Measurements from ENCODE around the gene SUGCT.

SUGCT gene

DNA sequence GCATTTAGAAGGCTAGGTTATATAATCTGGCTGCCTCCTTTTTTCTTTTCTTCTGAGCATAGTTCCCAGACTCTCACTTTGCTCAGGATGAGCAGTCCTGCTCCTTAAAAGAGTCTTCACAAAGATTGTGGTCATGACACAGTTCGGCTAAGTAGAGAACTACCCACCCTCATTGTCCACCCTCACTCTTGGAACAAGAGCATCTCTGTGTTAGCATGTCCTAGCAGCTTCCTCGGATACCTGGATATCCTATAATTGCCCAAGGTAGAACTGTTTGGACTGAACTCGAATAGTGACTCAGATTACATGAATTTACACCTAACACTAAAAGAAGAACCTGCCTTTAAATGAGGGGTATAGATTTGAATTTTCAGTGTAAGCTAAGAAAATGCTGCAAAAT is 572.0 kb downstream of the SUGCT start:
- no peak for TF ChIP-seq CTCF (conservative IDR thresholded peaks at IDR 0.05; ENCODE audit: low read depth, low read length)
- H3K4me3 ChIP-seq (ENCODE audit: low read length): no peak overlapping the region
- no peak for DNase-seq (ENCODE audit: low read depth)

- H3K4me3 ChIP-seq (ENCODE audit: low read length): no peak overlapping the region
- DNase-seq (ENCODE audit: low read depth): no peak
- TF ChIP-seq CTCF (conservative IDR thresholded peaks at IDR 0.05; ENCODE audit: low read depth, low read length): no peak
Observed at GRCh38 chr7:40709062-40709964, 574.5 kb downstream of the SUGCT start.

DNA sequence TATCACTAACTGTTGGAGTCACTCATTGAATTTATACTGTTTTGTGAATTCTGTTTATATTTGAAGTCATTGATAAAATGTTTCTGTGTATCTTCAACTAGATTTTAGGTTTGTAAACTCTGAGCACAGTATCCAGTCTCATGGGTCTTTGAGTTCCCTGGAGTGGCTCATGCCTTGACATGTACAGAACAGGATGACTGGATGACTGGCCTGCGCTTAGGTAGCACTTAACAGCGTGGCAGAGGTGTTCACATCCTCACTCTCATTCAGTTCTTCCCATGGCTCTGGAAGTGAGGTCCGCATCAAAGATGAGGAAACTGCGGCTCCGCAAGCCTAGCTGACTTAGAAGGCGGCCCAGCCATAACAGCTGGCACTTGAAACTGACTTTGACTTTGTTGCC is 576.9 kb downstream of the SUGCT start:
- no peak for DNase-seq (ENCODE audit: low read depth)
- TF ChIP-seq CTCF (conservative IDR thresholded peaks at IDR 0.05; ENCODE audit: low read depth, low read length): no peak
- H3K4me3 ChIP-seq (ENCODE audit: low read length): no peak overlapping the region

- no peak for TF ChIP-seq CTCF (conservative IDR thresholded peaks at IDR 0.05; ENCODE audit: low read depth, low read length)
- DNase-seq (ENCODE audit: low read depth): no peak
- H3K4me3 ChIP-seq (ENCODE audit: low read length): no peak overlapping the region
Observed at GRCh38 chr7:40714363-40715052, 579.7 kb downstream of the SUGCT start.

- no peak overlapping the region for H3K4me3 ChIP-seq (ENCODE audit: low read length)
- TF ChIP-seq CTCF (conservative IDR thresholded peaks at IDR 0.05; ENCODE audit: low read depth, low read length): no peak
- DNase-seq (ENCODE audit: low read depth): no peak
Observed at GRCh38 chr7:40715053-40715430, 580.2 kb downstream of the SUGCT start.

- no peak for DNase-seq (ENCODE audit: low read depth)
- TF ChIP-seq CTCF (conservative IDR thresholded peaks at IDR 0.05; ENCODE audit: low read depth, low read length): no peak
- H3K4me3 ChIP-seq (ENCODE audit: low read length): no peak overlapping the region
Observed at GRCh38 chr7:40716052-40716451, 581.2 kb downstream of the SUGCT start.

Measured in retinal pigment epithelial cell (primary cell).